Right hindlimb (tissue), 1 donor: ENCODE results near the gene AVPI1.
"Not testable (repeated sequence)": the region's sequence is repeated elsewhere in the genome, so short reads cannot be mapped to it uniquely, and the experiment has no call there.

ENCODE experiments used
- DNase-seq: peaks from one replicate; pipeline ENCODE4 v3.0.0-alpha.2; 2018

The AVPI1 gene

DNA sequence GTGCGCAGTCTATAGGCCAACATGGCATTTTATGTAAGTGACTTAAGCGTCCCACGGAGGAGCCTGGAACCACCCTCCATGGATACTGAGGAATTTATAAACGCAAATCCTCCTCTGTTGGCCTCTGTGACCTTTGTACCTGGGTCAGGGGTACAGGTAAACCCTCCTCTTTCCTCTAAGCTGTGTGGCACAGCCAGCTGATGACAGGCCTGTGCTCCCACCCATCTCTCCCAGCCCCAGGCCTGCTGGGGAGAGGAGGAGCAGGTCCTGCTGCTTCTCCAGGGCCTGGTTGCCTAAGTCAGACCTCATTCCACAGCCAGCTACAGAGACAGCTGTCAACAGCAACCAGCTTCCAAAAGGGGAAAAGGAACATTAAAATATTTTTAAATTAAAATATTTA lies 5.0 kb downstream of the AVPI1 start:
- DNase-seq, result no peak

DNA sequence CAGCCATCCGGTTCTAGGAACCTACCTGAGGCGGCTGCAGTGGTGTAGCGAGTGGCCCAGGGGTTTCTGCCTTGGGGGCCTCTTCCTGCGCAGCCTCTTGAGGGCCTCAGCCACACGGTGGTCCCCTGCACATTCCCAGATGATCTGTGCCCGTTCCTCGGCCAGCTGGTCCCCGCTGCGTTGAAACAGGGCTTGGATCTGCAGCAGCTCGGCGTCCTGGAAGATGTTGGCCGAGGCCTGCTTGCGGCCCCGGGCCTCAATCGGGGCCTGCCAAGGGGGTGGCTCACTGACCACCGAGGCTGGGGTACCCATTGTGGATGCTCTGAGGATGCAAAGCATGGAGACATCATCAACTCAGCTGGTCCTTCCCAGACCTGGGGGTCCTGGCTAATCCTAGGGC lies 7.4 kb downstream of the AVPI1 start:
- no peak for DNase-seq

DNA sequence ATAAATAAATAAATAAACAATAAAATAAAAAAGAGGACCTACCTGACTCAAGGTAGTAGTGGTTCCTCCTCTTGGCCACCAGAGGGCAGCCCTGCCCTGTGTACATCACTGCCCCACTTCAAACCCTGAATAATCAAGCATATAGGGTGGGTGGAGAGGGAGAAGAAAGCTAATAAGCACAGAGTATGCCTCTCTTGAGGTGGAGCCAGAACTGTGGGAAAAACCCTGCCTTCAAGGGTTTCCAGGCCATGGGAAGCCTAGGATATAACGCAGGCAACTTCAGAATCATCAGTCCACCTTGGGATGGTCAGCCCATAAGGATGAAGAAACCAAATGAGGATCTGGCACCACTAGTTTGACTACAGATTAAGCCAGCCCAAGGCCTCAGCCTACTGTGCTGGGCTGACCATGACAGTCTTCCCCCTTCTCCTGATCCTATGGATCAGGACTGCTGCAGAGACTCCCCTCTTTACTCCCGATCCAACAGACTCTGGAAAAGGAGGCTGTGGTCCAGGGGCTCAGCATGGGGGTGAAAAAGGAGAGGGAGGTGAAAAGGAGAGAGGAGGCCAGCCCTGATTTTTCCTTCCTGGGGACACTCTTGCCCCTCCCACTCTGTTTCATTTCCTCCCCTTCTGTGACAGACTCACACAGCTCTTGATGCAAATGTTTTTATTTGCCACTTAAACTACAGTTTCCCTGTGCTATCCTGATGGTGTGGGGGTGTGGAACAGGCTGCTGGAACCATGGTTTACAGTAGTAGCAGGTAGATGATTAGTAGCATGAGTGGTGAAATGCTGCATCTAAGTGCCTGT lies 10.1 kb downstream of the AVPI1 start:
- DNase-seq, result no peak

DNA sequence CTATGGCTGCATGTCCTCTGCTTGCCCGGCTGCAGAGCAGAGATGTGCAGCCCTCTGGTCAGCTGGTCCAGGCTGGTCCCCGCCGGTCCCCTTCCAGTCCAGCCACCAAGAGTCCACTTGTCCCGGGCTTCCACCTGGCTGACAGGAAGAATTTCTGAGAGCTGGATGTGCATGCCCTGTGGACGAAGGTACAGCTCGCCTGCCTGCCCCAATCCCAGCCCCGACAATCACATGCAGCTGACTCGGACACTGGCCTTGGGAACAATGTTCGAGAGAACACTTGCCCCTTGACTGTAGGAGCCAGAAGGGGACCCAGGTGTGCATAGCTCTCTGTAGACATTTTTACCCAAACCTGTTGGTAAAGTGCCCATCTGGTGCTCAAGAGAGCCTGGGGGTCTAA lies 11.8 kb downstream of the AVPI1 start:
- DNase-seq, result no peak

DNA sequence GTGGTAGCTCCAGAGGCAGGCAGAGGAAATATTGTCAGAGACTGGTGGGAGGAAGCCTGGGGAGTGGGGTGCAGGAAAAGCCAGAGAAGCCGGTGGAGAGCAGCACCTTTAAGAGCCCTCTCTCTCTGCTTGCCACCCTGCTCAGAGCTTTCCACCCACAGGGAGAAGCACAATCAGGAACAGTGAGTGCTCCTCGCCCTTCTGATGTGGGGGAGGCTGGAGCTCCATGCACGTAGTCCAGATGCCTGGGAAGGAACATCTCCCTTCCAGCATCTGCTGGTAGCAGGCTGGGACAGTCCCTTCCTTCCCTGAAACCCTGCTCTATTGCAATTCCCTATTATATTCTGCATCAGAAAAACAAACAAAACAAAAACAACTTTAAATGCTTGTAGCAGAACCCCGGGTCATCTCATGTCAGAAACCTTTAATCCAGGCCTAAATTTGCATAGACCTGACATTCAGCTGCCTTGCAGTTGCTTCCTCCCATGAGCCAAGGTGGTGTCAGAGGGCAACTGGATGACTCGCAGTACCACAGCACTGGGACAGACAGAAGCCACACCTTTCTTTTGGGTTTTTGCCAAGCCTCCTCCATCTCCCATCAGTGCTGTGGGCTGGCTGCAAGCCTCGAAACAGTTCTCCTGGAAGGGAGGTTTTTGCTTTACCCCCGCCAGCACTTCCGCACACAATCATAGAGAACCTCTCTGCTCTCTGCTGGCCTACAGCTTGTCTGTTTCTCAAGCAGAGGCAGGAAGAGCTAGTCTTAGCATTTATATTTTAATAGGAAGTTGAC lies 13.1 kb downstream of the AVPI1 start:
- no peak for DNase-seq

DNA sequence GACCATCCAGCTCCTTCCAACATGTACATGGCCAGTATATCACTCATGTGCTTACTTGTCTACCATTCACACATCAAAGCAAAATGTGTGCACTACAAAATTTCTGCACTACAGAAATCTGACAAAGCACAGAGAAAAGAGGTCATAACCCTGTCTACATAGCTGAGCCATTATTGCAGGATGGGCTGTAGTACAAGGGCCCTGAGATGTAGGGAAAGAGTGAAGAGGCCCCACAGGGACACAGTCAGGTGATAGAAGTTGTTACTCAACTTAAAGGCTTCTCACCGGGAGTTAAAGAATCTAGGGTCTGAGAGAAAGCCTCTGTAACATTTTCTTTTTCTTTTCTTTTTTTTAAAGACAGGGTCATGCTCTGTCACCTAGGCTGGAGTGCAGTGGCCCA lies 17.5 kb downstream of the AVPI1 start:
- no peak for DNase-seq

DNA sequence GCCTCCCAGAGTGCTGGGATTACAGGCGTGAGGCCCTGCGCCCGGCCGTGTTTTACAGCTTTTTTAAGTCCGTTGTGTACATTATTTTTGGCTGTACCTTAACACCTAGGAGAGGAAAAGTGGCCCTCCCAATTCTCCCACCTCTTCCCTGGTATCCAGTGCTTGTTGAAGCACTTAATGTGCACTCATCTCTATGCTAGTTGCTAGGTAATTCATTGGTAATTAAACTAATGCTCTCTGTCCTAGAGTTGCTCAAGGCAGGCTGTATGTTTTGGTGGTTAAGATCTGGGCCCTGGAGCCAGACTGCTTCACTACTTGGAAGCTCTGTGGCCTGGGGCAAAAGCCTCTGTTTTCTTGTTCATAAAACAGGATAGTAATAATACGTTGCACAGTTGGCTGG lies 19.6 kb downstream of the AVPI1 start:
- no peak for DNase-seq

DNA sequence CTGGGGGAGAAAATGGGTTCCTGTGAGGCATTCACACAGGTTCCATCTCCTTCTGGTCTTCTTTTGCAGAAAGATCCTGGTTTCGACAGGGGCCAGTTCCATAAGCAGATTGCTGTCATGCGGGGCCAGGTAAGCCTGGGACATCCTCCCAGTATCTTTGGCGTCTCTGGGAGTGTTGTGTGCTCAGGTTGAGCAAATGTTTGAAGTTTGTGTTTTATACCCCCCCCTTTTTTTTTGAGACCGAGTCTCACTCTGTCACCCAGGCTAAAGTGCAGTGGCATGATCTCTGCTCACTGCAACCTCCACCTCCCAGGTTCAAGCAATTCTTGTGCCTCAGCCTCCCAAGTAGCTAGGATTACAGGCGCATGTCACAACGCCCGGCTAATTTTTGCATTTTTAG lies 20.0 kb downstream of the AVPI1 start:
- no peak for DNase-seq

DNA sequence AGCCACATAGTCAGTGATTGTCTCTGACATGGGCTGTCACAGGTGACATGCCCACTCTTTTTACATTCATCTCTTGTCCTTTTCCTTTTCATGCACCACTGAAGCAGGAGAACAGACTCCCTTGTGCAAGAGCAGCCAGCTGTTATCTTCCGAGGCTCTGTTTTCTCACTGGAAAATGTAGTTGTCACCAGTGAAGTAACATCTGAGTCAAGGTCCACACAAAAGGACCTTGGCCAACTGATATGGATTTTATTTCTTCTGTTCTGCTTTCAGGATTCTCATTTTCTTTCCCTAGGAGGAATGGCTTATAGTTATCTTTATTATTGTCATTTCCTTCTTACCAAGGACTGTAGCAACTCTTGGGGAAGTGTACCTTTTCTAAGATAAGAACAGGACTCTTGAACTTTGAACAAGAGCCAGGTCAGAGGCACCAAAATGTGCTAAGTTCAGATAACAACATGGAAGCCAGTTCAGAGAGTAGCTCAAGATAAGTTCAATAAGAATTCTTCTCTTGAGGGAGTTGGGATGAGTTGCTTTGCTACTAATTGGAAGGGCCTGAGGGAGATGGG lies 22.7 kb downstream of the AVPI1 start:
- no peak for DNase-seq

DNA sequence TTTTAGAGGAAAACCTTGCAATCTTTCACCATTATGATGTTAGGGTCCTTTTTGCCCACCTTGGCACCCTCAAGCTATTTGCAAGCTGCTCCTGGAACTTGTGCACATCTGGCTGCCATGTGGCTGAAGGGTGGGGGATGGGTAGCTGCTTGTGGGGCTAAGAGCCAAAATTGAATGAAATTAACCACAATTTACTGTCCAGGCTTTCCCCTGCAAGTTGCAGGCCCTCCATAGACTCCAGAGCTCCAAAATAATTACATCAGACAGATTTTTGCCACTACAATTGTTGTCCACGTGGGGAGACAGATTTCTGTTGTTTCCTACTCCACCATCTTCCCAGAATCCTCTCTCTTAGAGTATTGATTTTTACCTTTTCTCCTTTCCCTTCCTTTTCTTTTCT lies 27.5 kb downstream of the AVPI1 start:
- DNase-seq, result no peak

DNA sequence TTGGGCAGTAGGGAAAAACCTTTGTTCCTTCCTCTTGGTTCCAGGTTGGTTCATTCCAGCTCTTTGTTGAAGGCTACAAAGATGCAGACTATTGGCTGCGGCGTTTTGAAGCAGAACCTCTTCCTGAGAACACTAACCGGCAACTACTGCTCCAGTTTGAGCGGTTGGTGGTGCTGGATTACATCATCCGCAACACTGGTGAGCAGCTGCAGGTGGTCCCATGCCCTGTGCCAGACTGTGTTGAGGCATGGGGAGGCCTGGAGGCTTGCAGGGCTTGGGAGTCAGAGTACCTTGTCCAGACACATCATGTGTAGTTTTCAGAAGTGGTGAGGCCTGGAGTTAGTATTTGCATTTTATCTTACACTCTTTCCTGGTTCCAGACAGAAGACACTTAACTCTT lies 30.3 kb downstream of the AVPI1 start:
- DNase-seq, result no peak

DNA sequence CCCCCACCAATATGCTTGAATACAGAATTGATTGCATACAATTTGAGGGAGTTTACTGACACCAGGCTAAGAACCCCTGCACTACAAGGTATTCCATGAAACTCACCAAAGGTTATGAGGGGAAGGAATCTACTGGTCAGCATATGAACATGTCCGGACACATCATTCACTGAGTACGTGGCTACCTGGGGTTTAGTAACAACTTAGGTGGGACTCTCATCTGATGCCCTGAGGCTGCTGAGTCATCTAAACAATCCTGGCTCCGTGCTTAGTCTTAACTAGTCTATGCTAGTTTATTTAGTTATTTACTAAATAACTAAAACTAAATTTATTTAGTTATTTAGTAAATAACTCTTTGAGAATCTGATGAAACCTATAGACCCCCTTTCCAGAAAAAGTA lies 35.3 kb downstream of the AVPI1 start:
- DNase-seq, result no peak

DNA sequence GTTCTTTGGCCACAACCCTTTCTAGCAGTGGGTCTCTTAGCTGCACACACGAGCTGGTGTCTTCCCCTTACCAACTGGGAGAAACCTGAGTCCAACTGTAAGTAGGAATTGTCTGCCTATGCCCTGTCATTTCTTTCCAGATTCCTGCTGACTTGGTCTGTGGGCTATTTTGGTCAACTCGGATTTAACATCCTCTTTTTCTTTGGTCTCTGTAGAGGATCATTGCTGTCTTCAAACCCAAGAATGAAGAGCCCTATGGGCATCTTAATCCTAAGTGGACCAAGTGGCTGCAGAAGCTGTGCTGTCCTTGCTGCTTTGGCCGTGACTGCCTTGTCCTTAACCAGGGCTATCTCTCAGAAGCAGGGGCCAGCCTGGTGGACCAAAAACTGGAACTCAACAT lies 36.3 kb downstream of the AVPI1 start:
- no peak for DNase-seq

DNA sequence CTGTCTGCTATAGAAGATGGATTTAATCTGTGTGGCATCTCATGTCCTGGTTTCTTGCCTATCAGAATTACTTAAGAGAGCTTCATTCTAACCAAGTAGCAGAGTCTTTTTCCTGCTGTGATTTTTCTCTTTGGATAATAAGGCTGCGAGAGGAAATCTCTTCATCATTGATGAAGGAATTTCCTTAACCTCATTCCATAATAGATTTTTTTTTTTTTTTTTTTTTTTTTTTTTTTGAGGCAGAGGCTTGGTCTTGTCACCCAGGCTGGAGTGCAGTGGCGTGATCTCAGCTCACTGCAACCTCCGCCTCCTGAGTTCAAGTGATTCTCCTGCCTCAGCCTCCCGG lies 37.7 kb downstream of the AVPI1 start:
- DNase-seq, result not testable (repeated sequence)

DNA sequence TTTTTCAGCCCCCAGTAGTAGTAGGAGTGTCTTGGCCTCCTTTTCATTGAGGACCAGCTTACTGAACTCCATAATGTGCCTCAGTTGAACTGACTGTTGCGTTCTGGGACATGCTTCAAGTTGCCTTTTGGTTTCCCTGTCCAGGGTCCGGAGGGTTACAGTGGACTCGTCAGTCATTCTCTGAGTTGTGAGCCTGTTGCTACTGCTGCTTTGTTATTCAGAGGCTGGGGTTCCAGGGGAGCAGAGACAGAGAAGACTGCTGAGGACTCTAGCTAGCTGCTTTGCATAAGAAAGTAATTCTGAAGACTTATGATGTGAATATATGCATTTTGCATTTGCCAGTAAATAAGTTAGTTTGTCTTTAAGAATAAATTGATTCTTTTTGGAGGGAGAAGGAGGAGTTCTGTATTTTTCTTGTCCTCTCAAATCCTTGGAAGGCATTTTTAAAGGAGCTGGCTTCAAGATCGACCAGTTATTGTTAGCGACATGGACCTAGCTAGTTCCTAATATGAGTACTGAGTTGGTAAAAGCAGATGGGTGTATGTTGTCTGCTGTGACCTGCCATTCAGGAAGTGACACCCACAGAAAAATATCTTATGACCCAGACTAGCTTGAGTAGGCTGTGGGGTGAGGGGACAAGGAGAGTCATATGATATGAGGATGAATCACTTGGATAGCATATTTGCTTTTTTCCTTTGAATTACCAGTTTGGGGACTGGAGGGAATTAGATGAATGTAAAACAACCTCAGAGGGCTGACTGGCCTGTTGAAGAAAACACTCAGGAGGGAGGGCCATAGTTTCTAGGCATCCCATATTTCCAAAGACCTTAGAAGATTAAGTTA lies 38.3 kb downstream of the AVPI1 start:
- DNase-seq, result no peak

DNA sequence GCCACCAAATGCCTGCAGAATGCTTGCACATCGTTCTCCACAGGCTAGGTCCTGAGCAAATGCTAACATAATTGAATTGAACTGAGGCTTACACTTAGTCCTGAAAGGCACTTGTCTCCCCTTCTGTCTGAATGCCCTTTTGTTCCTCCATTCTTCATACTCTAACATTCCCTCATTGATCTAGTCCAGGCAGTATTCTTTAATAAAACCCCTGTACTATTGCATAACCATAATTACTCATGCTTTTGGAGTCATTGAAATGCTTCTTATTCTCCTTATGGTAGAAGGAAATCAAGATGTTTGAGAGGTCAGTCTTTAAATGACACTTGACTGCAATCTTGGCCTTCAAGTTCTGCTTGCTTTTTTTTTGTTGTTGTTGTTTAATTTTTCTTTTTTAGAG lies 39.5 kb downstream of the AVPI1 start:
- DNase-seq, result no peak

DNA sequence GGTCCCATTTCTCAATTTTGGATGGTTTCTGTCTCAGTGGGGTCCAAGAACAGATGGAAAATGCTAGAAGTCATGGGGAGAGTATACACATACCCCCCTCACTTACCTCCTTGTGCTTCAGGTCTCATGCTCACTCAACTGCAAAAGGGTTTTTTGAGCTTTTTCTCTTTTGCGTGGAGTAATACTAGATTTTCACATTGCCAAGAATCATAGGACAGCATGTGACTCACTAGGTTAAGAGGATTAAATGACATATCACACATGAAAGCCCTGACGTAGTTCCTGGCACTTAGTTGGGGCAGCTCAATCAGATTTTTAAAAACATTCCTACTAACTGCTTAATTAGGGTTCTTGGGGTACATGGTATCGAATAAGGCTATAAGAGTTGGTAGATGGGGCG lies 42.1 kb downstream of the AVPI1 start:
- no peak for DNase-seq

DNA sequence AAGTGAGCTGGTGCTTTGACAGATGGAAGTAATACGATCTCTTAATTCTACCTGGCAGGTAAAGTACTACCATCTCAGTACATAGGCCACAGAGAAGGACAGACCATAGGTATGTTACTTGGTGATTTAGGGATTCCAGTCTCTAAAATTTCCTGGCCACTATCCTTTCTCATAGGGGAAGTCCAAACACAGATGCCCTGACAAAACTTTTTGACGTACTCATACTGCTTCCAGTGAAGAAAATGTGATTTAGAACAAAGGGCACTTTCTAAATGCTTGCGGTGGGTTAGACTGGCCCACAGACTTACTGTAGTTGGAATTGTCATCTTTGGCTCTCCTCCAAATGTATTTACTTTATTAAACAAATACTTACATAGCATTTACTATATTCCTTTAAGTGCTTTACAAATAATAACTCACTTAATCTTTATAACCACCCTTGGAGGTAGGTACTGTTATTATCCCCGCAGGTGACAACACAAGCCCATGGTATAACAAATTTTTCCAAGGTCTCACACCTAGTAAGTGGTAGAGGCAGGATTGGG lies 43.5 kb downstream of the AVPI1 start:
- DNase-seq, result no peak

DNA sequence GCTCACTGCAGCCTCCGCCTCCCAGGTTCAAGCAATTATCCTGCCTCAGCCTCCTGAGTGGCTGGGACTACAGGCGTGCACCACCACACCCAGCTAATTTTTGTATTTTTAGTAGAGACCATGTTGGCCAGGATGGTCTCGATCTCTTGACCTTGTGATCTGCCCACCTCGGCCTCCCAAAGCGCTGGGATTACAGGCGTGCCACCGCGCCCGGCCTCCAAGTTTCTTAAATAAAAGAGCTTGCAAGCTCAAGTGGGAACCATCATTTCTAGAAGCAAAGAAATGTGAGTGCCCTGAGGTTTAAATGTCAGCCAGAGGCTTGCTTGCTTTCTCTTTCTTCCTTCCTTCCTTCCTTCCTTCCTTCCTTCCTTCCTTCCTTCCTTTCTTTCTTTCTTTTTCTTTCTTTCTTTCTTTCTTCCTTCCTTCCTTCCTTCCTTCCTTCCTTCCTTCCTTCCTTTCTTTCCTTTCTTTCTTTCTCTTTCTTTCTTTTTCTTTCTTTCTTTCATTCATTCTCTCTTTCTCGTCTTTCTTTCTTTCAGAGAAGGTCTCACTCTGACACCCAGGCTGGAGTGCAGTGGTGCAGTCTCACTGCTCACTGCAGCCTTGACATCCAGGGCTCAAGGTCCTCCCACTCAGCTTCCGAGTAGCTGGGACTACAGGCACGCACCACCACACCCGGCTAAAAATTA lies 44.4 kb downstream of the AVPI1 start:
- DNase-seq, result not testable (repeated sequence)

DNA sequence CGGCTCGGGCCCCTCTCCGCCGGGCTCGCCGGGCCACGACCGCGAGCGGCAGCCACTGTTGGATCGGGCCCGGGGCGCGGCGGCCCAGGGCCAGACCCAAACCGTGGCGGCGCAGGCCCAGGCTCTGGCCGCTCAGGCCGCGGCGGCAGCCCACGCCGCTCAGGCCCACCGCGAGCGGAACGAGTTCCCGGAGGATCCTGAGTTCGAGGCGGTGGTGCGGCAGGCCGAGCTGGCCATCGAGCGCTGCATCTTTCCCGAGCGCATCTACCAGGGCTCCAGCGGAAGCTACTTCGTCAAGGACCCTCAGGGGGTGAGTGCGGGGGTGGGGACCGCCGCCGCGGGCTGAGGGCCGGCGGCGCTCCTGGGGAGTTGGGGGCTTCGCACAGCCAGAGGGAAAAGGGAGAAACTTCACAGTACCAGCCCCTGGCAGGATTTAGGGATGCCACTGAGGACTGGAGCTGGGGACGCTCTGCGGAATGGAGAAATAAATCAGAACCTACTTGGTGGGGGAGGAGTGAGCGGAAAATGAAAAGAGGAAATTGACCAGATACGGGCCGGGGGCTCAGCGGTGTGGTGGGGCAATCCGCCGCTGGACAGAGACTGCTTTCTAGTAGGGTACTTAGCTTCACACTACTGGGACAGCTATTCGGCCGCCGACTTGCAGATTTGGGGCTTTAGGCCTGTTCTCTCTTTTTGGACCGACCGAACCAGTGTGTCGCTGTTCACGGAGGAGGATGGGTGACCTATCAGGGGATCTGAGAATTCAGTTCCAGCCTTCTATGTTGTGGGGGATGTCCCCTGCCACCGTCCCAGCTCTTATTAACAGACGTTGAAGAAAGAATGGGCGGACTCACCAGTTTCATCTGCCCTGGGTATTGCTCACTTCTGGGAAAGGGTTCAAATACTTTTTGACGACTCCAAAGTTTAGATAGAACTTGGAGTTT lies 45.9 kb downstream of the AVPI1 start:
- peak; percentile 31 for DNase-seq
